Middle frontal gyrus (tissue), 1 donor: ENCODE data around the gene RUNDC1.
"Not testable (repeated sequence)": the region's sequence is repeated elsewhere in the genome, so short reads cannot be mapped to it uniquely, and the experiment has no call there.

ENCODE experiments used
- DNase-seq: peaks from one replicate; pipeline ENCODE4 v3.0.0-alpha.2; 2015; ENCODE audit warnings: low spot score; ENCODE audit errors: extremely low spot score

The RUNDC1 gene

GRCh38 chr17:42991471-42991870 is 11.1 kb downstream of the RUNDC1 start:
- DNase-seq, result no peak

DNA sequence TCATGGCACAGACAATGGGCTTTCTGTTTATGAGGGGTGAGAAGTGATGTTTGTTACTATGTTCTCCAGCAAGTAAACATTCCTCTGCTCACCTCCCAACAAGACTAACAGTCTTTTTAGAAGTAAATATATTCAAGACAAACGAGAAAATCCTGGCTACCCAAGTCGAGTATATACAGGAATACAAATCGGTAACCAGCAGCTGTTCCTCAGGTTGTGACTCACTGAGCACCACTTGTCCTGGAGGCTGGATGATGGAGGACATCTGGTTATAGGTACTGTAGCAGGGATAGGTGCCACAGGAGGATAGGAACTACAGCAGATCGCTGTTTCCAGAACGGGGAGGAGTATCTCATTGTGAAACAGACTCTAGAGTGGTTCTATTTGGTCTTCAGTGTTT is 12.5 kb downstream of the RUNDC1 start:
- DNase-seq, result no peak

DNA sequence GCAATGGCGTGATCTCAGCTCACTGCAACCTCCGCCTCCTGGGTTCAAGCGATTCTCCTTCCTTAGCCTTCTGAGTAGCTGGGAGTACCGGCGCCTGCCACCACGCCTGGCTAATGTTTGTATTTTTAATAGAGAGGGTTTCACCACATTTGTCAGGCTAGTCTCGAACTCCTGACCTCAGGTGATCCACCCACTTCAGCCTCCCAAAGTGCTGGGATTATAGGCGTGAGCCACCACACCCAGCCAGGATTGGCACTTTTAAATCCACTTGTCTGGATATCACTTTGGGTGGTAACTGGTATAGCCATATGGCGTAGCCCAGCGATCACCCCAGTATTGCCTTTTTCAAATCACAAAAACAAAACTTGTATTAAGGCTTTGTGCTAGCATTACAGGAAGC is 13.5 kb downstream of the RUNDC1 start:
- not testable (repeated sequence) for DNase-seq

GRCh38 chr17:42997390-42997983 is 17.1 kb downstream of the RUNDC1 start:
- DNase-seq, result no peak

DNA sequence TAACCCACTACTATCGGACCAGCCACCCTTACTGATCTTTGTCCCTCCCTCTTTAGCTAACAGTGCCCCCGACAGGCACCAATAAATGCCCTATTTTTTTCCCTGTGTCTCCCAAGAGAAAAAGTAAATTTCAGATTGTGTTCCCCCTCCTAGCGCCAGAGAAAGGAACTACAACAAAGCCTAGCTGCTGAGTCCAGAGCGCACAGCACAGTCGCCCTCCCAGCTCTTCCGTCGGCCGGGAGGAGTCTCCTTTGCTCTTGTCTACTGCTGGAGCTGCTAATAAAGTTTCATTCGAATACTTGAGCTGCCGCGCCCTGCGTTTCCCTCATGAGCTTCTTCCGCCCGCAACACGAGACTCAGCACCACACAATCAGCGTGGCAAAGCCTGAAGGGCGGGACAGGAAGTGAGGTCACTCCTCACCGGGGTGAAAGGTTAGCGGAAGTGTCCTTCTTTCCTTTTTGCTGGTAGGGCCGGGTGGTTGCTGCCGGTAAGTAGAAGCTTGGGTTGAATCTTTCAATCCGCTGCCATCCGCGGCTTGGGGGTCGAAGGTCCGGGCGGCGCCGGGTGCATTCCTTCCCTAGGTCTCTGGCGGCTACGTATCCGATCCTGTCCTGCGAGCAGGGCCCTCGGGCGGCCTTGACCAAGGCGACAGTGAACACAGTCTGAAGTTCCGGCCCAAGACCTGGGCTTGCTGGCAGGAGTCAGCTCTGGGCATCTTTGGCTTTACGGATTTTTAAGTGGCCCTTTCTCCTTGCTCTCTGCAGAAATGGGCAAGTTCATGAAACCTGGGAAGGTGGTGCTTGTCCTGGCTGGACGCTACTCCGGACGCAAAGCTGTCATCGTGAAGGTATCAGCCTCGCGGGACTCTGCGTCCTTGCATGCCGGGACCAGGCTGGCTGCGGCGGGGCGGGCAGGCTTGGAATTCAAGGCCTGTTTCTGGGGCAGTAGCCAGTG is 17.9 kb downstream of the RUNDC1 start, which contains the start of gene RPL27:
Gene RPL27, plus strand, starts transcription at position 436 of the 955 bp plus-strand sequence. Its CDS starts 332 bp downstream, at position 768.
- DNase-seq, result peak; percentile 100

DNA sequence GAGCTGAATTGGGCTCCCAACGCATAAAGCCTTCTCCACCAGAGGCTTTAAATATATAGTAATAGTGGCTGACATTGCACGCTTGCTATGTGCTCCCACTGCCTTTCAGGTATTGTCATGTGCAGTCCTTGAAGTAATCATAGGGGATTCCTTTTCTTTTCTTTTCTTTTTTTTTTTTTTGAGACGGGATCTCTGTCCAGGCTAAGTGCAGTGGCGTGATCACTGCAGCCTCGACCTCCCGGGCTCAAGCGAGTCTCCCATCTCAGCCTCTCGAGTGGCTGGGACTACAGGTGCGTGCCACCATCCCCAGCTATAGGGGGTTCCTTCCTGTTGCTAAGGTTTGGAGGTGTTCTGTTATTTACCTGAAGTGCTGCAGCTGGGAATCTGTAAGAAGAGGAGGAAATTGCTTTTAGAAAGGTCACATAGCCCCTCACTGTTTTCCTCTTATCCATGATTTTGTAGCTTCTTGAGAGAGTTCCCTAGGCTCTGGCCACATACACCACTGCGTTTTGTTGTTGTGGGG is 18.7 kb downstream of the RUNDC1 start:
- DNase-seq, result no peak

DNA sequence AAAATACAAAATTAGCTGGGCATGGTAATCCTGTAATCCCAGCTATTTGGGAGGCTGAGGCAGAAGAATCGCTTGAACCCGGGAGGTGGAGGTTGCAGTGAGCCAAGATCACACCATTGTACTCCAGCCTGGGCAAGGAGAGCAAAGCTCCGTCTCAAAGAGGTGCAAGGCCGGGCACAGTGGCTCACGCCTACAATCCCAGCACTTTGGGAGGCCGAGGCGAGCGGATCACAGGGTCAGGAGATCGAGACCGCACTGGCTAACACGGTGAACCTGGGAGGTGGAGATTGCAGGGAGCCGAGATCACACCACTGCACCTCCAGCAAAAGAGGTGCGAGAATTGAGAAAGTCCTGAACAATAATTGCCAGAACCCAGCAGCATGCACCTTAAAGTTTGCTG is 20.5 kb downstream of the RUNDC1 start:
- not testable (repeated sequence) for DNase-seq

DNA sequence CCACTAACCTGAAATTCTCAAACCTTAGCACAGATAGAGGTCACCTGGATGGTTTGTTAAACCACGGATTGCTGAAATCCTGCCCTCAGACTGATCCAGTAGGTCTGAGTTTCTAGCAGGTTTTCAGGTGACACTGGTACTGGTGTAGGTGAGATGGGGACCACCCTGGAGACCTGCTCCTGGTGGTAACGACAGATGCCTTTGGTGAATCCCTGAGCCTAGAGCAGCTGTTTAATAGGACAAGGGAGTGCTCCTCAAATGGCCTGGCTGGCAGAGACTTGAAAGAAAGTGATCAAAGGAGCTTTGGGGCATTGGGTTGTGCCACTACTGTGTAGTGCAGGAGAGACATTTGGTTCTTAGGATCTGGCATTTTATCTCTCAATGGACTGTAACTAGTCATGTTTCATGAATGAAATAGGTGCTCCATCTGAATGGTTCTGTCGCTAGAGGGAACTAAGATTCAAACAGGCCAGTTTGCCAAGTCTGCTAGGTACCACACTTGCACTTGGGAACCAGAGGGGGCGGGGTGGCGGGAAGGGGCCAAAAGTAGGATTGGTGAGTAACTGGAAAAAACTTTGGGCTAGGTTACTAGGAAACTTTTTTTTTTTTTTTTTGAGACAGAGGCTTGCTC is 23.3 kb downstream of the RUNDC1 start:
- DNase-seq, result no peak

DNA sequence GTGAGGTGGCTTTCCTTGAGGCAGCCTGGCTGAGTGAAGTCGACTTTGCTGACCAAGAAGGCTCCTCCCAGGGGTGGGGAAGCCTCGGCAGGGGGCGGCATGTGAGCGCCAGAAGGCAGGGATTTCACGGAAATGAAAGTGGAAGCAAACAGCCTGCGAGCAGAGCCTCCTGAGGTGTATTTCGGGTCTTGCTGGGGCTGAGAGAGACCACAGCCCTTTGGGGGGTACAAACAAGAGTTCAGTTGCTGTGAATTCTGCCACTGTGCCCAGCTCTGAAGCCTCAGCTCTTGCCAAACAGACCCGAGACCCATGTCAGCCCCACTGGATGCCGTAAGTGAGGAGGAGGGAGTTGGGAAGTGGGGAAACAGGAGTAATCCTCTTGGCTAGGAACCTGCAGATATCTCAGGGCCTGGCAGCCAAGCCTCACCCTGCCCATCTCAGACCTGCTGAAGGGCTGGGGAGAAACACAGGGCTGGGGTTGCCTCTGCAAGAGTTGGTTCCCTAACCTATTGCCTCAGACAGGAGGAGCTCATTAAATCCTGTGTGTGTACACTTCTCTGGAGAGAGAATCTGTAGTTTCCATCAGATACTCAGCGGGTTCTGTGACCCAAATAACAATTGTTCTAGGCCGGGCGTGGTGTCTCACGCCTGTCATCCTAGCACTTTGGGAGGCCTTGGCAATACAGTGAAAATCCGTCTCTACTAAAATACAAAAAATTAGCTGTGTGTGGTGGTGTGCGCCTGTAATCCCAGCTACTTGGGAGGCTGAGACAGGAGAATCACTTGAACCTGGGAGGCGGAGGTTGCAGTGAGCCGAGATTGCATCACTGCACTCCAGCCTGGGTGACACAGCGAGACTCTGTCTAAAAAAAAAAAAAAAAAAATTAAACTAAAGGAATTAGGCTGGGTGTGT is 26.5 kb downstream of the RUNDC1 start, which contains the start of gene IFI35:
Gene IFI35, plus strand, starts transcription at position 146 of the 913 bp plus-strand sequence. Its CDS starts 164 bp downstream, at position 310.
- no peak for DNase-seq

GRCh38 chr17:43010667-43011308 is 30.4 kb downstream of the RUNDC1 start:
- no peak for DNase-seq

- DNase-seq, result no peak
These were observed 31.5 kb downstream of the RUNDC1 start for GRCh38 chr17:43011728-43012472.

DNA sequence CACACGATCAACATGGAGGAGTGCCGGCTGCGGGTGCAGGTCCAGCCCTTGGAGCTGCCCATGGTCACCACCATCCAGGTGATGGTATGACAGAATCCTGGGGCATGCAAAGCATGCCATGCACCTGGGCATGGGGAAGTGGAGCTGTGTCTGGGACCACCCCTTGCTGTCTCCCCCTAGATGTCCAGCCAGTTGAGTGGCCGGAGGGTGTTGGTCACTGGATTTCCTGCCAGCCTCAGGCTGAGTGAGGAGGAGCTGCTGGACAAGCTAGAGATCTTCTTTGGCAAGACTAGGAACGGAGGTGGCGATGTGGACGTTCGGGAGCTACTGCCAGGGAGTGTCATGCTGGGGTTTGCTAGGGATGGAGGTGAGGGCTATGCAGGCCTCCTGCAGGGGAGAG is 32.9 kb downstream of the RUNDC1 start:
- no peak for DNase-seq

GRCh38 chr17:43014020-43014648 is 33.8 kb downstream of the RUNDC1 start:
- no peak for DNase-seq

- no peak for DNase-seq
These were observed 34.5 kb downstream of the RUNDC1 start for GRCh38 chr17:43014649-43015542.

- DNase-seq, result no peak
These were observed 35.2 kb downstream of the RUNDC1 start for GRCh38 chr17:43015579-43015978.

DNA sequence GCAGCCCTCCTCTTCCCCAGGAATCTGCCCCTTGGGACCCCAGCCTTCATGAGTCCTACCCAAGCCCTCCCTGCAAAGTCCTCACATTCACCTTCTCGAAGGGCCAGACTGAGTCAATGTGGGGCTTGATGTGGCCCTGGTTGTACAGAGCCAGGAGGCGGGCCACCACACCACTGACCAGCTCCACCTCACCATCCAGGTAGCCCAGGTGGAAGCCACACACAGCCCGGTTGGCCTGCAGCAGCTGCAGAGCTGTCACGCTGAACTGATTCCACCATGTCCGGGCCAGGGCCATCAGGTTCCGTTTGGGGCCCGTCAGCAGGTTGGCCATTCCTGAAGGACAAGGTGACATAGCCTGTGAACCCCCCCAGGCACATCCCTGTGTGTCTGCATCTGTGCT is 35.9 kb downstream of the RUNDC1 start:
- DNase-seq, result no peak

GRCh38 chr17:43018008-43018853 is 37.9 kb downstream of the RUNDC1 start:
- DNase-seq, result no peak
